ENCODE data around the gene SEMA4D.

DNA sequence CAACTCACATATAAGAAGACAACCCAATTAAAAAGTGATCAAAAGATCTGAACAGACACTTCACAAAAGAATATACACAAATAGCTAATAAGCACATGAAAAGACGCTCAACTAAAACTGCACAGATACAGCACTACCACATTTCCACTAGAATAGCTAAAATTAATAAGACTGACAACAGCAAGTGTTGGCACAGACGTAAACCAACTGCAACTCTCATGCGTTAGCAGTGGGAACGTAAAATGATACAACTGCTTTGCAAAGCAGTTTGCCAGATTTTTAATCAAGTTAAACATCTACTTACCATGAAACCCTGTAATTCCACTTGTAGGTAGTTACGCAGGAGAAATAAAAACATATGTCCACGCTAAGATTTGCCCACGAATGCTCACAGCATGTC is 9.0 kb downstream of the SEMA4D start:
- TF ChIP-seq, protein P1, sequence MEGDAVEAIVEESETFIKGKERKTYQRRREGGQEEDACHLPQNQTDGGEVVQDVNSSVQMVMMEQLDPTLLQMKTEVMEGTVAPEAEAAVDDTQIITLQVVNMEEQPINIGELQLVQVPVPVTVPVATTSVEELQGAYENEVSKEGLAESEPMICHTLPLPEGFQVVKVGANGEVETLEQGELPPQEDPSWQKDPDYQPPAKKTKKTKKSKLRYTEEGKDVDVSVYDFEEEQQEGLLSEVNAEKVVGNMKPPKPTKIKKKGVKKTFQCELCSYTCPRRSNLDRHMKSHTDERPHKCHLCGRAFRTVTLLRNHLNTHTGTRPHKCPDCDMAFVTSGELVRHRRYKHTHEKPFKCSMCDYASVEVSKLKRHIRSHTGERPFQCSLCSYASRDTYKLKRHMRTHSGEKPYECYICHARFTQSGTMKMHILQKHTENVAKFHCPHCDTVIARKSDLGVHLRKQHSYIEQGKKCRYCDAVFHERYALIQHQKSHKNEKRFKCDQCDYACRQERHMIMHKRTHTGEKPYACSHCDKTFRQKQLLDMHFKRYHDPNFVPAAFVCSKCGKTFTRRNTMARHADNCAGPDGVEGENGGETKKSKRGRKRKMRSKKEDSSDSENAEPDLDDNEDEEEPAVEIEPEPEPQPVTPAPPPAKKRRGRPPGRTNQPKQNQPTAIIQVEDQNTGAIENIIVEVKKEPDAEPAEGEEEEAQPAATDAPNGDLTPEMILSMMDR (CRISPR knock-in tag; IDR thresholded peaks at IDR 0.05) = no peak
- TF ChIP-seq, protein P2, sequence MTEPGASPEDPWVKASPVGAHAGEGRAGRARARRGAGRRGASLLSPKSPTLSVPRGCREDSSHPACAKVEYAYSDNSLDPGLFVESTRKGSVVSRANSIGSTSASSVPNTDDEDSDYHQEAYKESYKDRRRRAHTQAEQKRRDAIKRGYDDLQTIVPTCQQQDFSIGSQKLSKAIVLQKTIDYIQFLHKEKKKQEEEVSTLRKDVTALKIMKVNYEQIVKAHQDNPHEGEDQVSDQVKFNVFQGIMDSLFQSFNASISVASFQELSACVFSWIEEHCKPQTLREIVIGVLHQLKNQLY (CRISPR knock-in tag; IDR thresholded peaks at IDR 0.05) = no peak
- no peak for TF ChIP-seq FOXM1 (CRISPR knock-in tag; IDR thresholded peaks at IDR 0.05)
- no peak for TF ChIP-seq DNMT1 (CRISPR knock-in tag; IDR thresholded peaks at IDR 0.05)
- TF ChIP-seq, protein P3, sequence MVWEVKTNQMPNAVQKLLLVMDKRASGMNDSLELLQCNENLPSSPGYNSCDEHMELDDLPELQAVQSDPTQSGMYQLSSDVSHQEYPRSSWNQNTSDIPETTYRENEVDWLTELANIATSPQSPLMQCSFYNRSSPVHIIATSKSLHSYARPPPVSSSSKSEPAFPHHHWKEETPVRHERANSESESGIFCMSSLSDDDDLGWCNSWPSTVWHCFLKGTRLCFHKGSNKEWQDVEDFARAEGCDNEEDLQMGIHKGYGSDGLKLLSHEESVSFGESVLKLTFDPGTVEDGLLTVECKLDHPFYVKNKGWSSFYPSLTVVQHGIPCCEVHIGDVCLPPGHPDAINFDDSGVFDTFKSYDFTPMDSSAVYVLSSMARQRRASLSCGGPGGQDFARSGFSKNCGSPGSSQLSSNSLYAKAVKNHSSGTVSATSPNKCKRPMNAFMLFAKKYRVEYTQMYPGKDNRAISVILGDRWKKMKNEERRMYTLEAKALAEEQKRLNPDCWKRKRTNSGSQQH (CRISPR knock-in tag; IDR thresholded peaks at IDR 0.05; ENCODE audit: low read depth) = no peak
